ENCODE results near the gene NDUFB11.
"Not testable (repeated sequence)": the region's sequence is repeated elsewhere in the genome, so short reads cannot be mapped to it uniquely, and the experiment has no call there.

The NDUFB11 gene

GRCh38 chrX:47145395-47146120 is 1.1 kb upstream of the NDUFB11 start:
- no peak for DNase-seq

- DNase-seq: peak; percentile 27
These were observed 442 bp downstream of the NDUFB11 start for GRCh38 chrX:47143894-47144625.

- no peak for DNase-seq
These were observed 6.3 kb downstream of the NDUFB11 start for GRCh38 chrX:47138171-47138570.

- DNase-seq: not testable (repeated sequence)
These were observed 8.9 kb downstream of the NDUFB11 start for GRCh38 chrX:47135650-47136049.

- no peak for DNase-seq
These were observed 11.0 kb downstream of the NDUFB11 start for GRCh38 chrX:47133493-47133892.

- no peak for DNase-seq
These were observed 14.6 kb downstream of the NDUFB11 start for GRCh38 chrX:47129899-47130358.

- peak; percentile 95 for DNase-seq
These were observed 15.2 kb downstream of the NDUFB11 start for GRCh38 chrX:47129157-47129898.

- DNase-seq: not testable (repeated sequence)
These were observed 20.0 kb downstream of the NDUFB11 start for GRCh38 chrX:47124466-47124865.

- DNase-seq: not testable (repeated sequence)
These were observed 27.9 kb downstream of the NDUFB11 start for GRCh38 chrX:47116551-47117110.

GRCh38 chrX:47112316-47112954 is 32.1 kb downstream of the NDUFB11 start:
- DNase-seq: no peak

GRCh38 chrX:47110936-47111615 is 33.4 kb downstream of the NDUFB11 start:
- not testable (repeated sequence) for DNase-seq

- no peak for DNase-seq
These were observed 43.3 kb downstream of the NDUFB11 start for GRCh38 chrX:47101206-47101605.

- no peak for DNase-seq
These were observed 46.0 kb downstream of the NDUFB11 start for GRCh38 chrX:47098338-47099094.

- no peak for DNase-seq
These were observed 47.5 kb downstream of the NDUFB11 start for GRCh38 chrX:47097018-47097417.

- no peak for DNase-seq
These were observed 50.6 kb downstream of the NDUFB11 start for GRCh38 chrX:47093860-47094259.

GRCh38 chrX:47093248-47093647 is 51.3 kb downstream of the NDUFB11 start:
- peak; percentile 15 for DNase-seq

Measured in MV-4-11 (cell line).